K562 (cell line): Measurements from ENCODE around the gene VEZF1. TPM values are rescaled to one million over a fixed set of nuclear protein-coding genes. Genes with fewer than 3 reads are reported as not detected.

ENCODE experiments used
- CAMTA2 ChIP-seq: fragments of 250-450 bp; sonication (Bioruptor Pico); conservative IDR thresholded peaks from 2 replicates; pipeline ENCODE4 v1.5.1; 2022
- GABPB2 ChIP-seq: fragments of 250-450 bp; sonication (Bioruptor Pico); conservative IDR thresholded peaks from 2 replicates; pipeline ENCODE4 v1.5.1; 2021; ENCODE audit warnings: mild to moderate bottlenecking
- GTF2E2 ChIP-seq: fragments of 200-800 bp; sonication (Bioruptor generic); IDR thresholded peaks from 2 replicates; pipeline ENCODE4 v1.6.1; 2016; ENCODE audit warnings: missing genetic modification characterization, missing compliant biosample characterization
- NFATC3 ChIP-seq: fragments of 450-650 bp; IDR thresholded peaks from 2 replicates; pipeline ENCODE4 v1.6.1; 2017; ENCODE audit warnings: mild to moderate bottlenecking
- NFE2 ChIP-seq: IDR thresholded peaks from 2 replicates; pipeline ENCODE4 v1.6.1; 2014; ENCODE audit warnings: antibody characterized with exemption, low read depth
- PURB ChIP-seq: sonication (generic); formaldehyde crosslinking; IDR thresholded peaks from 2 replicates; pipeline ENCODE4 v1.9.0; 2021; ENCODE audit warnings: low read depth, mild to moderate bottlenecking, missing genetic modification reagents
- SRSF3 ChIP-seq: fragments of 200-400 bp; formaldehyde crosslinking; IDR thresholded peaks from 2 replicates; pipeline ENCODE4 v1.6.1; 2016; ENCODE audit warnings: mild to moderate bottlenecking, low read length, moderate library complexity; ENCODE audit not compliant: insufficient read depth
- TEAD1 ChIP-seq, 2 experiments: fragments of 450-650 bp in 1 of 2; sonication (generic) in 1 of 2; formaldehyde crosslinking; IDR thresholded peaks; 2 replicates each; pipeline versions ENCODE4 v1.4.0 to v1.8.0; 2020 to 2022; ENCODE audit warnings: mild to moderate bottlenecking in 2 of 2, missing genetic modification reagents in 1 of 2
- ZKSCAN1 ChIP-seq: fragments of 150-350 bp; IDR thresholded peaks from 2 replicates; pipeline ENCODE4 v1.6.1; 2016; ENCODE audit warnings: low read depth, low read length
- ZNF586 ChIP-seq: fragments of 450-650 bp; formaldehyde crosslinking; conservative IDR thresholded peaks from 2 replicates; pipeline ENCODE4 v1.4.0; 2020; ENCODE audit warnings: mild to moderate bottlenecking, moderate library complexity
- ZNF77 ChIP-seq: fragments of 250-450 bp; sonication (Bioruptor Pico); IDR thresholded peaks from 2 replicates; pipeline ENCODE4 v1.5.0; 2020
- ZNF79 ChIP-seq: fragments of 250-450 bp; sonication (Bioruptor Pico); IDR thresholded peaks from 2 replicates; pipeline ENCODE4 v1.4.0; 2020; ENCODE audit warnings: low read depth, mild to moderate bottlenecking, moderate library complexity
- polyA plus RNA-seq, 8 experiments: library from polyadenylated mRNA; depleted of rRNA in 4 of 8; stranded (reverse) in 5 of 8; unstranded in 3 of 8; fragments of >200 nt; fragmentation: Nextera tagmentation in 2 of 8; fragmentation: Illumina TruSeq in 1 of 8; extraction: Ambion mirVana in 2 of 8; extraction: Trizol in 1 of 8; gene quantifications; 2 replicates each; pipeline versions ENCODE4 v1.2.1 to v1.2.3, GENCODE V29; 2011 to 2014; ENCODE audit warnings: inconsistent platforms in 1 of 8, missing spikeins in 1 of 8
- total RNA-seq, 7 experiments: library from RNA; depleted of rRNA in 6 of 7; stranded (reverse); fragments of >200 nt in 6 of 7; fragmentation: Illumina TruSeq in 2 of 7; extraction: Trizol in 2 of 7; gene quantifications; 2 replicates each; pipeline versions ENCODE4 v1.2.1 to v1.2.3, GENCODE V29; 2011 to 2021; ENCODE audit warnings: low replicate concordance in 1 of 7

The VEZF1 gene
- total and polyA plus RNA-seq, 9 of the 15 experiments (the other 6 are each of a cell fraction or from before 2014, with no cell fraction given): 9.5 to 33.4 (median 22.1) TPM

DNA sequence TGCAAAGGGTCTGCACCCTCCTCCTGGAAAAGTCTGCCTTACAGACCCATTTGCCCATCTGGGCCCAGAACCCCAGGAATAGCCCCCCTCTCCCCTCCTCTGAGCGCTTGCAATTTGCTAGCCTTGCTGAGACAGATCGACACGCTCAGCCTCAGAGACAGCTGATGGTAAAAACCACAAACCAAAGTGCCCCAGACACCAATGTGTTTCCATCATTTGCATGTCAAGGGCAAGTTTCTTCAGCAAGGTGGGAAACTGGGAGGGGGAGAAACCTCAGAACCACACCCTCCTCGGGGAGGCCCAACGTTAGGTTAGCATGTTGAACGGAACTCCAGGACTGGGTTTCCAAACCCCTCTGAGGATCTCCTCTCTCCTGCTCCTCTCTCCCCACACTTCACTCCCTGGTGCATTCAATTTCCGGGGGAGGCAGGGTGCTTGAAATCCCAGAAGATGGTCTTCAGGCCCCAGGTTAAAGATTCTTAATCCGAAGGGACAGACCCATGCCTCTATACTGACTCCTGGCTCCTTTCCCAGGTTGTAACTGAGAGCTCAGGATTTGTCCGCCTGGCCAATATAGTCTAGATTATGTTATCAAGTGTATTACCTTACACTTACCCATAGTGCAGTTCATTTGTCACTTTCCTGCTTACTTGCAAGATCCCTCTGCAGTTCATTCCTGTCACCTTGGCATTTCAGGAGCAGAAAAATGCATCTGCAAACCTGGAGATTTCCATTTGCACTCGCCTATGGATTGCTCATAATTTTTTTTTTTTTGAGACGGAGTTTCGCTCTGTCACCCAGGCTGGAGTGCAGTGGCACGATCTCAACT is 31.5 kb downstream of the VEZF1 start (continued):
- TF ChIP-seq SRSF3: no peak
- no peak for TF ChIP-seq NFE2
- TF ChIP-seq PURB (CRISPR knock-in tag): no peak
- TF ChIP-seq ZNF79 (CRISPR knock-in tag): no peak
- no peak for TF ChIP-seq CAMTA2 (CRISPR knock-in tag)
- no peak for TF ChIP-seq ZNF586 (CRISPR knock-in tag)
- TF ChIP-seq NFATC3: no peak
- no peak for TF ChIP-seq GTF2E2 (tag)
- no peak for TF ChIP-seq TEAD1 (CRISPR knock-in tag; IDR thresholded peaks at IDR 0.05)
- TF ChIP-seq ZNF77 (CRISPR knock-in tag): no peak
- TF ChIP-seq GABPB2 (CRISPR knock-in tag): no peak
- no peak for TF ChIP-seq ZKSCAN1
